Measurements from ENCODE around the gene SORBS1.
A peak's percentile ranks its signal among the peaks of the same experiment; 100 is the strongest.
"Not testable (repeated sequence)": the region's sequence is repeated elsewhere in the genome, so short reads cannot be mapped to it uniquely, and the experiment has no call there.

Gene SORBS1

GRCh38 chr10:95469676-95470075 is 91.5 kb downstream of the SORBS1 start:
- intact Hi-C loops (cut with DNase I): no loop called here
- no peak for DNase-seq

DNA sequence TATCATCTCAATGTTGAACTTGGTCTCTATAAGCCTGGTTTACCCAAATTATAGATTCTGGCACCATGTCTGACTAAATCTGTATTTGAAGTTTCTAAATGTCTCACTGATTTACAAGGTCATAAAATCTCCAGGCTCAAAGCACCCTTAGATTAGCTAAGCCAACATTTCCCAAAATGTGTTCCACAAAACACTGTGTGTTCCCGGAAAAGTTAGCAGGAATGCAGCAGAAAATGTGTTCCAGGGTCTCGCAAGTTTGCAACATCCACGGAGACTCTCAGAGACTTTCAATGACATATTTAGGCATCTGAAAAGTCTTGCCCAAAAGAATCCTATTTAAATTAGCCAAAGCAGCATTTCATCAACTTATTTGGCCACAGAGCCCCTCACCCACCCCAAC is 91.9 kb downstream of the SORBS1 start:
- no peak for DNase-seq
- intact Hi-C loops (cut with DNase I): no loop called here

DNA sequence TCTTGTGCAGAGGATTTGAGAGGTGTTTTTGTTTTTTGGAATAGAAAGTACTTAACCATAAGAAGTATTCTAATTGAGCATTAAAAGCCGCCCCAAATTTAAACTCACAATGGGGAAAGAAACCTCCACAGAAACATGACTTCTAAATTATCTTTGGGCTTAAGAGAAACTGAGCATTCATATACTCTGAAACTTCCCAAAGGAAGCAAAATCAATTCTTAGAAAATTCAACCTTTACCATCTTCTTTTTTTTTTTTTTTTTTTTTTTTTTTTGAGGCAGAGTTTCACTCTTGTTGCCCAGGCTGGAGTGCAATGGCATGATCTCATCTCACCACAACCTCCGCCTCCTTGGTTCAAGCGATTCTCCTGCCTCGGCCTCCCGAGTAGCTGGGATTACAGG is 93.5 kb downstream of the SORBS1 start:
- DNase-seq; intact Hi-C loops (cut with DNase I): not testable (repeated sequence)

GRCh38 chr10:95467162-95467599 is 94.0 kb downstream of the SORBS1 start:
- DNase-seq: peak in 1 of 10 donors; percentile 82
- intact Hi-C loops (cut with DNase I): no loop called here

DNA sequence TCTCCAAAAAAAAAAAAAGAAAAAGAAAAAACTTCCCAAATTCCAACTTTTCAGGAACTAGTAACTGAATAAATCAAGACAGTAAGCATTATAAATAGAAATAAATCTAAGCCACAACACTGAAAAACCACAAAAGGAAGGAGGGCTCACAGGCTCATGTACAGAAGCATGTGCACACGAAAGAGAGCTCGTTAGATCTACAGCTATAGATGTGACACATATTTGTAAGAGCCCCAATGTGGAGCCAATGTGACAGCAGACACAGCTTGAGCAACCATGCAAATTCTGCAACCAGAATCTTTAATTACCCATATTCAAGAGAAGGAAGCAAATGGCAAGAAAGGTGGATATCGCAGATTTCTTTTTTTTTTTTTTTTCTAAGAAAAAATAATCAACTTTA is 94.7 kb downstream of the SORBS1 start:
- intact Hi-C loops (cut with DNase I): no loop called here
- DNase-seq: no peak

GRCh38 chr10:95464280-95464679 is 96.9 kb downstream of the SORBS1 start:
- no peak for DNase-seq
- intact Hi-C loops (cut with DNase I): no loop called here

GRCh38 chr10:95462740-95463667 is 98.2 kb downstream of the SORBS1 start:
- DNase-seq: no peak
- intact Hi-C loops (cut with DNase I): no loop called here

DNA sequence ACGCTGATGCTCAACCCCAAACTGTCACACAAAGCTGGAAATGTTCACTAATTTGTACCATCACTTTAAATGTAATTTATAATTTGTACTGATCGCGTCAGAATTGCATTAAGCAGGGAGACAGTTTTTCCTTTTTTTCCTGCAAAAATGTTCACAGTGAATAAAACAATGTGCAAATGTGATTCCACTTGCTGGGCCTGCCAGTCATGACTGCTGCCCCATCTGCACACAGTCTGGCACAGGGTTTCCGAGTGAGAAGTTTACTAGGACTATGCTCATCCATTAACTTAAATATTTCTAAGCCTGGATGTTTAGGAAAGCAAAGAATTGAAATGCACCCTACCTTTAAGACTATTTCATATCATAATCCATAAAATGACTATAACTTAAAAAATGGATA is 99.6 kb downstream of the SORBS1 start:
- DNase-seq: no peak
- intact Hi-C loops (cut with DNase I): no loop called here

DNA sequence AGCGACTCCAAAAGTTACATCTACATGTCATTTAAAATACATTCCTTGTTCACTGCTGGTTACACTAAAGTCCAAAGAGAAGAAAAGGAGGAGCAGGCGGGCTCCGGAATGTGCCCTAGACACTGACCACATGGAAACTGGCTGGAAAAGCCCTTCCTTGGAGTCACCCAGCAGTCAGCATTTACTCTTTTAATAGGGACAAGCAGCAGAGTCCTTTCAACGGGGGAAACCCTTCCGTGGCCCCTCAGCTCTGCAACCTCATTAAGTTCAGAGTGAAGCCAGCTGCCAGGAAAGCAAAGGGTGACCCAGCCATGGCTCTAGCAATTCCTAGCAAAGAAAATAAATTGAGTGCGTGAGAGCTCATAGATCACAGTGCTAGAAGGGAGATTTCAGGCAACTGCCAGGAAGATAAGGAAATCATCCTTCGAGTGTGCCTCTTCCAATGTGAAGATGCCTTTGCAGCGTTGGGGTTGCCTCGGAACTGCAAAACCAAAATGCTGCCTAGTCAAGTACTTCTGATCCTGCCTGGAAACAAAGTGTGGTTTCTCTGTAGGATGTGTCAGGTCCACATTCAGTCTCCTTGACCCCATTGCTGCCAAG is 101.6 kb downstream of the SORBS1 start:
- no peak for DNase-seq

GRCh38 chr10:95458871-95459270 is 102.3 kb downstream of the SORBS1 start:
- no peak for DNase-seq
- intact Hi-C loops (cut with DNase I): no loop called here

More for the DNA sequence above, 101.6 kb downstream of the SORBS1 start:
- intact Hi-C loops (cut with DNase I): no loop called here

DNA sequence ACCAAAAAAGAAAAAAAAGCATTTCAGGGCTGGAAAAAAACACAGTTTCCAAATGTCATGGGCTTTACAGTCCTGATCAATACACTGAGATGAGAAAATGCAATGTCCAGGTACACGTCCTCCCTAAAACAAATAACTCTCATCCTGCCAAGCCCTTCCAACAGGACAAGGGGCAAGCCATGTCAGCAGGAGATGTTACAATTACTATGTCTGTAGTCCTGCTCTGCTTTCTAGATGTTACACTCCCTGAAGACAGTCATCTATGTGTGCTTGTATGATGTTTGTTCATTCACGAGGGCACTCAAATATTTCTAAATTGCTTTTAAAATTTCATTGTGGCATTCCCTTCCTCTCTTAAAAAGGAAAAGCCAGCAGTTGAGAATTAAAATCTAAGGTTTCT is 103.2 kb downstream of the SORBS1 start:
- no peak for DNase-seq
- intact Hi-C loops (cut with DNase I): no loop called here

DNA sequence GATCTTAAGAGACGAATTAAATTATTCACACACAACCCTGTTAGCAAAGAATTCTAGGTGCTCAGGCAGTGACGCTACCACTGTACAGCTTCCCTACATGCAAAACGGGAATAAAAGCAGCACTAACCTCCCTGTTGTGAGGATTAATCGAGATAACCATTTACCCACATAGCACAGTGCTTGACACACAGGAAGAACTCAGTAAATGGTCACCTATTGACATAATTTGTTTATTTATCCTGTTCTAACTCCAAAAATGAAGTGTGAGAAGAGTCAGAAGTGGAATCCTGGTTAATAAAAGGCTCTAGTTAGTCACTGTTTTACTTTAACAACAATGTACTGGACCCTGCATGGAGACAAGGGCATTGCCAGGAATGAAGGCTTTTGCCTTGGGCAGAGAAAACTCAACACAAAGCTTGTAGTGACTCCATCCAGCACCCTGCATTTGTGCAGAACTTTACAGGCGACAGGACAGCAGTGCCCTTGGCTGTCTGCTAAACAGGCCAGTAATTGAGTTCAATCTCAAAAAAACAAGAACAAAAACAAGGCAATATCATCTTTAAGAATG is 103.8 kb downstream of the SORBS1 start:
- intact Hi-C loops (cut with DNase I): no loop called here
- DNase-seq: no peak

- intact Hi-C loops (cut with DNase I): no loop called here
- no peak for DNase-seq
These were observed 104.7 kb downstream of the SORBS1 start for GRCh38 chr10:95456516-95456915.

- DNase-seq: no peak
- intact Hi-C loops (cut with DNase I): no loop called here
These were observed 106.2 kb downstream of the SORBS1 start for GRCh38 chr10:95454940-95455339.

DNA sequence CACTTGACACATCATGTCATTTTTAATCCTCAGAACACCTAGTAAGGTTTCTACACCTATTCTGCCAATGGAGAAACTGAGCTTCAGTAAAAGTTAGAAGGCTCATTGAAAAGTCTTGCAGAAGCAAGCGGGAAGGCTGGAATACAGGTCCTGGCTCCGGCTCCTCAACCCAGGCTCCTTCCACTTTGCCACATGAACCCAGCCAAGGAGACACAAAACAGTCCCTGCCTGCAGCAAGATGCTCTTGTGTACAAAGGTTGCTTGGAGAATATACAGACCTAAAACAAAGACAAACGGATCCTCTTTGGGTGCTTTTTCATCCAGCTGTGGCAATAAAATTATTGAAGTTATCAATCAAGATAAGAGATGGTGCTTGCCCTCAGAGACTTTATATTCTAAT is 106.8 kb downstream of the SORBS1 start:
- intact Hi-C loops (cut with DNase I): no loop called here

GRCh38 chr10:95451568-95452524 is 109.3 kb downstream of the SORBS1 start:
- intact Hi-C loops (cut with DNase I): no loop called here
- no peak for DNase-seq

More for the DNA sequence above, 106.8 kb downstream of the SORBS1 start:
- DNase-seq: no peak

GRCh38 chr10:95451150-95451549 is 110.0 kb downstream of the SORBS1 start:
- intact Hi-C loops (cut with DNase I): no loop called here
- no peak for DNase-seq

GRCh38 chr10:95450188-95450587 is 111.0 kb downstream of the SORBS1 start:
- intact Hi-C loops (cut with DNase I): no loop called here
- DNase-seq: no peak

DNA sequence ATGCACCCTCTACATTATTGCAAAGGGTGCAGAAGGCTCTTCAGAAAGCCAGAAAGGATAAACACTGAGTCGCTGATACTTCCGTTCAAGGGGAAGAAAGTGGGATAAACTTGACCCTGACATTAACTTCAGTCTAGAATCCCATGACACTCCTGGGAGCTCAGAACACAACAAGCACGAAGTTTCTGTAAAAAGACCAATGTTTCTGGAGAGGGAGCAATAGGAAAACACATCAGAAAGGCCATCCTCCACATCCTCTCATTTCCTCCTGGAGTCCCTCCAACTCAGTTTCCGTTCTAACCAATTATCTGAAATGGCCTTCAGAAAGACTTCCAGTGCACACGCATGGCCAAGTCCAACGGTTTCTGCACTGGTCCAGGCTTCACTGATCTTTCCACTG is 113.5 kb downstream of the SORBS1 start:
- intact Hi-C loops (cut with DNase I): loop anchor here (2.0 kb wide), 1 partner anchor 73 kb away; no protein-coding TSS in a partner anchor
- no peak for DNase-seq

GRCh38 chr10:95445837-95446486 is 115.2 kb downstream of the SORBS1 start:
- intact Hi-C loops (cut with DNase I): loop anchor here (2.0 kb wide), 1 partner anchor 71 kb away; no protein-coding TSS in a partner anchor
- DNase-seq: peak in 2 of 10 donors; percentile 31 to 43
